Bronchial epithelial cell (primary cell): ENCODE results near the gene KAT6B. TPM values are rescaled to one million over a fixed set of nuclear protein-coding genes. Genes with fewer than 3 reads are reported as not detected.

Source experiments
- DNase-seq: peaks from one replicate; pipeline ENCODE4 v3.0.0-alpha.2; 2010; ENCODE audit warnings: low read depth
- FAIRE-seq: peaks from 2 replicates; lab custom pipeline; 2011; peaks lifted over from hg19 to GRCh38; lab: Jason Lieb, UNC
- H3K27me3 ChIP-seq: 2 replicates; pipeline ENCODE4 v1.5.1; 2011; ENCODE audit warnings: low read length; ENCODE audit not compliant: control insufficient read depth, insufficient read depth
- H3K36me3 ChIP-seq: 2 replicates; pipeline ENCODE4 v1.5.1; 2011; ENCODE audit warnings: low read length; ENCODE audit not compliant: control insufficient read depth, insufficient read depth
- H3K4me3 ChIP-seq: 2 replicates; pipeline ENCODE4 v1.5.1; 2011; ENCODE audit warnings: mild to moderate bottlenecking, low read depth, low read length, control low read depth
- CTCF ChIP-seq: IDR thresholded peaks from 2 replicates; pipeline ENCODE4 v1.5.1; 2011; ENCODE audit warnings: mild to moderate bottlenecking, moderate library complexity, low read length, control low read depth, inconsistent platforms; ENCODE audit not compliant: insufficient read depth, severe bottlenecking
- total RNA-seq: library from RNA; depleted of rRNA; stranded (reverse); fragments of >200 nt; gene quantifications from 2 replicates; pipeline ENCODE4 v1.2.1, GENCODE V29; 2014

KAT6B gene
- total RNA-seq, 1 donor from 2014 or later, result 8.7 TPM

DNA sequence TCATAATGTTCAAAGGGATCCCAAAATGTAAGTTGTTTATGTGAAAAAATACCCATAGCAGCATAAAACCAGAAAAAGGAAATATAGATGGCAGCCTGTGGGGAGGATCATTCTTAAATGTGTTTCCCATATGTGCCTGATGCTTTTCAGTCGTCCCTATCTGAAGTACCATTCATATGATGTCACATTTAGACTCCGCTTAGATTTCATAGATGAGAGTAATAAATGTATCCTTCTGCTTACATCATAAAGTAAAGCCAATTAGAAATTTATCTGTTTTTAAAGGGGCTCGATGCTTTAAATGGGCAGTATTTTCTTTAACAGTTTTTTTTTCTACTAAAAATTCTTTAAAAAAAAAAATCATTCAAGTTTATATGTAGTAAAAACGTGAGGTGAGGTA, 136.1 kb downstream of the KAT6B start:
- no peak overlapping the region for H3K4me3 ChIP-seq
- TF ChIP-seq CTCF, result no peak
- FAIRE-seq (no peak), DNase-seq (no peak)
- H3K27me3 ChIP-seq, result no peaks in the 10 kb centered on the region
- H3K36me3 ChIP-seq, result no peaks in the 10 kb centered on the region

DNA sequence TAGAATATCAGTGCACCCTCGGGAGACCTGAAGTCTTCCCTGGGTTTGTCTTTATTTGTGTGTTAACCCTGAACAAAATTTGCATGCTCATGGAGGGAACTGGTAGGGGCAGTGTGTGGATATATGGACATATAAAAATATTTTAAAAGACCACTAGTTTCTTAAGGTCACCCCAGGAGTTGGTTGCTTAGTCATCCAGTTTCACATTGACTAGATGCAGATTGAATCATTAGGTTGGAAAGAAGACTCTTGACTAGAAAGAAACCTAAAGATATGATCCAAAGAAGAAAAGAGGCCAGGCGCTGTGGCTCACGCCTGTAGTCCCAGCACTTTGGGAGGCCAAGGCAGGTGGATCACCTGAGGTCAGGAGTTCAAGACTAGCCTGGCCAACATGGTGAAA, 137.1 kb downstream of the KAT6B start:
- H3K27me3 ChIP-seq, result no peaks in the 10 kb centered on the region
- DNase-seq (no peak), FAIRE-seq (no peak)
- no peak overlapping the region for H3K4me3 ChIP-seq
- TF ChIP-seq CTCF, result no peak
- H3K36me3 ChIP-seq, result no peaks in the 10 kb centered on the region

DNA sequence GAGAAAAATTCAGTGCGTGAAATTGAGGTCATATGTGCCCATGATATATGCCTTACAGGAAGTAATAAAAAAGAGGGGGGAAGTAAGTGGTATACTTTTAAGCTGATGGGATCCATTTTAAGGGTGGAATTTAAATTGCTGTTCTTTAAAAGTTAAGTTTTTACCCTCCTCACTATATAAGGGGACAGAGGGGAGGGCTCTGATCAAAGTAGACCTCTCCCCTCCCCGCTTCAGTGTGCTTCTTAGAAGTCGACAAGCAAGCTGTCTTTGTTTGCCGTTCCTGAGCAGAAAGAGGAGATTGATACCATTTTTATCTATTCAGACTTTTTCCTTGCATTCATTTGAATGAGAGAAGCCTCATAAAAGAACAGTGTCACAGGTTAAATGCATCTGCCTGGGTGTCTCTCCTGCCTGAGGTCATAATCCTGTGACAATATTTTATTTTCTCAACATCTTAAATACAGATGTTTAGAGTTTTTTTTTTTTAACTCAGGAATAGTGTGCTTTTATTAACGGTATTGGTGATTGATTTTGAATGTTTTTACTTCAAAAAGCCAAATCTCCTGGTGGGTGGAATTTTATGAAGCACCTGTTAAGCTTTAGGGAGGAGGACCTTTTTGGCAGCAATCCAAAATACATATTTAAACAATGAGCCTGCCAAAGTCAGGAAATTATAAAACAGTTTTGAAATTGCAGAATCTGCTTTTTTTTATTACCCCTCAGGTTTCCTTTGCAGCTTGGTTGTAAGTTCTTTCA, 141.7 kb downstream of the KAT6B start:
- FAIRE-seq (no peak), DNase-seq (peak; percentile 35)
- Histone ChIP-seq H3K27me3 (no peaks in the 10 kb centered on the region), H3K4me3 (no peak overlapping the region), H3K36me3 (no peaks in the 10 kb centered on the region)
- TF ChIP-seq CTCF, result no peak

DNA sequence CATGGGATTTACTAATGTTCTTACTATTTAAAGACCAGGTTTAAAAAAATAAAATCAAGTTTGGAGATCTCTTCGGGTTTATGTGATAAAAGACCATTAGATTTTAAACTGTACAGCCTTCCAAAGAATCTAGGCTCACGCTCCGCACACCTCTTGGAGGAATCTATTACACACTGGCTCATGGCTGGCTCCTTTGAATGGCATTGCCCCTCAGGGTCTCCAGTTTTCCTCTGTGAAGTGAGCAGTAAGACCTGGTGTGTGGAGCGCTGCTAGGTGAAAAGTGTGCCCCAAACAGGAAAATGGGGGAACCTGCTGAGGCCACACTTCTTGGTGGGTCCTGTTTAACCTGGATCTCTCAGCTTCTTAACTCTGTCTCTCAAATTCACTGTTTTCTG, 142.3 kb downstream of the KAT6B start:
- no peaks in the 10 kb centered on the region for H3K36me3 ChIP-seq
- FAIRE-seq, result no peak
- DNase-seq, result no peak
- H3K27me3 ChIP-seq, result no peaks in the 10 kb centered on the region
- TF ChIP-seq CTCF, result no peak
- H3K4me3 ChIP-seq, result no peak overlapping the region

GRCh38 chr10:74969093-74969492, 142.7 kb downstream of the KAT6B start:
- TF ChIP-seq CTCF, result no peak
- Histone ChIP-seq H3K4me3 (no peak overlapping the region), H3K27me3 (no peaks in the 10 kb centered on the region), H3K36me3 (no peaks in the 10 kb centered on the region)
- DNase-seq, result no peak
- FAIRE-seq, result no peak

DNA sequence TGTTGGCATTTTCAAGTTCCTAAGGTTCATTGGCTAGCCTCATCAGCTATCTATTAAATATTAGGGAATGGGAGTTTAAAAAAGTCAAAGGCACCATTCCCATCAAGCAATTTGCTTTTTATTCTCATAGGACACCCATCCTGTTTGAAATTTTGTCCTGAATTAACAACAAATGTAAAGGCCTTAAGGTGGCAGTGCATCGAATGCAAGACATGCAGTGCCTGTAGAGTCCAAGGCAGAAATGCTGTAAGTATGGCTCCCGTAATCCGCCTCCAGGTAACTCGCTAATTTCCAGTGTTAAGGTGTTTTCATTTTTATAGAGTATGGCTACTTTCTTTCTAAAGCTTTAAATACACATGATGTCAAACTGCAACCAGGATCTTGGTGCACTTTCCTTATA, 143.1 kb downstream of the KAT6B start:
- no peak for TF ChIP-seq CTCF
- no peaks in the 10 kb centered on the region for H3K27me3 ChIP-seq
- no peak overlapping the region for H3K4me3 ChIP-seq
- no peaks in the 10 kb centered on the region for H3K36me3 ChIP-seq
- DNase-seq, result no peak
- no peak for FAIRE-seq
